Gastroesophageal sphincter (tissue), 4 donors: ENCODE measurements around the gene BOLA1. TPM values are rescaled to one million over a fixed set of nuclear protein-coding genes. Genes with fewer than 3 reads are reported as not detected.

Experiments
- ATAC-seq: fragments of 150-250 bp; one replicate; pipeline ENCODE4 v1.9.1; 2016; ENCODE audit warnings: mild to moderate bottlenecking, moderate library complexity
- H3K27ac ChIP-seq, 4 donors: fragments of 200-600 bp; sonication (generic) in 3 of 4; 1 replicate in 3 of 4; 2 replicates in 1 of 4; pipeline ENCODE4 v1.5.1; 2016 to 2019
- H3K27me3 ChIP-seq: fragments of 200-600 bp; sonication (generic); one replicate; pipeline ENCODE4 v1.5.1; 2019
- H3K36me3 ChIP-seq, 2 donors: fragments of 200-600 bp; sonication (generic); one replicate each; pipeline ENCODE4 v1.5.1; 2019; ENCODE audit warnings: control low read depth in 1 of 2
- H3K4me1 ChIP-seq, 3 donors: fragments of 200-600 bp; sonication (generic); 1 replicate in 2 of 3; 2 replicates in 1 of 3; pipeline ENCODE4 v1.5.1; 2016 to 2019; ENCODE audit warnings: control low read depth in 2 of 3
- H3K4me3 ChIP-seq, 2 donors: fragments of 200-600 bp; sonication (generic); one replicate each; pipeline ENCODE4 v1.5.1; 2019; ENCODE audit warnings: mild to moderate bottlenecking in 1 of 2, moderate library complexity in 1 of 2
- H3K9me3 ChIP-seq, 3 donors: fragments of 200-600 bp; sonication (generic); one replicate each; pipeline ENCODE4 v1.5.1; 2017 to 2019; ENCODE audit warnings: control low read depth in 2 of 3
- CTCF ChIP-seq, 4 experiments: fragments of 200-600 bp in 2 of 4; fragments of 450-650 bp in 2 of 4; sonication (generic) in 1 of 4; IDR thresholded peaks; one replicate each; pipeline ENCODE4 v1.5.1; 2017 to 2019; ENCODE audit warnings: antibody characterized with exemption in 4 of 4, mild to moderate bottlenecking in 2 of 4, moderate library complexity in 2 of 4
- EP300 ChIP-seq: sonication (generic); formaldehyde crosslinking; IDR thresholded peaks from one replicate; pipeline ENCODE4 v1.6.1; 2017; ENCODE audit warnings: antibody characterized with exemption, mild to moderate bottlenecking
- POLR2A ChIP-seq, 2 donors: fragments of 450-650 bp; IDR thresholded peaks; one replicate each; pipeline ENCODE4 v1.6.1; 2017; ENCODE audit warnings: antibody characterized with exemption in 2 of 2, mild to moderate bottlenecking in 2 of 2, moderate library complexity in 1 of 2
- POLR2AphosphoS5 ChIP-seq: sonication (generic); formaldehyde crosslinking; IDR thresholded peaks from one replicate; pipeline ENCODE4 v1.6.1; 2017; ENCODE audit warnings: antibody characterized with exemption
- WGBS, 2 donors: methylation state at CpG; one replicate each; pipeline ENCODE4 v1.1.5; 2018; ENCODE audit warnings: low coverage in 1 of 2; 5-methylcytosine and 5-hydroxymethylcytosine counted together
- total RNA-seq, 4 donors: library from RNA; depleted of rRNA; stranded (reverse); fragments of >200 nt; gene quantifications; one replicate each; pipeline ENCODE4 v1.1.0, GENCODE V29; 2016

Gene BOLA1
- total RNA-seq, 4 donors from 2014 or later = 23.9 to 46.2 (median 30.5) TPM

- Histone ChIP-seq H3K4me1 (peaks cover 4 to 31% (median 5%) of the 10 kb centered on the region in 3 donors), H3K27ac (peak overlapping the region; percentile 98 to 100 (median 100)), H3K4me3 (peak overlapping the region; percentile 83 to 94), H3K27me3 (no peaks in the 10 kb centered on the region), H3K36me3 (no peaks in the 10 kb centered on the region), H3K9me3 (no peaks in the 10 kb centered on the region)
- 1% methylated on average over 27 to 28 of the region's 28 CpGs for WGBS, 2 donors
- peak; percentile 42 for ATAC-seq
- TF ChIP-seq POLR2A (IDR thresholded peaks at IDR 0.05) (no peak), CTCF (IDR thresholded peaks at IDR 0.05) (peak; percentile 13 to 78 (median 62)), POLR2AphosphoS5 (peak; percentile 28), EP300 (no peak)
These were observed 10.9 kb upstream of the BOLA1 start for GRCh38 chr1:149888247-149888998.

GRCh38 chr1:149888999-149889289 is 10.4 kb upstream of the BOLA1 start:
- H3K9me3 ChIP-seq = no peaks in the 10 kb centered on the region
- ATAC-seq = no peak
- H3K4me1 ChIP-seq = peaks cover 4 to 26% (median 5%) of the 10 kb centered on the region in 3 donors
- no peaks in the 10 kb centered on the region for H3K36me3 ChIP-seq
- WGBS, 2 donors = 8 to 13% methylated on average over 6 of the region's 6 CpGs
- H3K27me3 ChIP-seq = no peaks in the 10 kb centered on the region
- H3K27ac ChIP-seq = peak overlapping the region; percentile 98 to 100 (median 100)
- peak overlapping the region; percentile 83 to 94 for H3K4me3 ChIP-seq
- TF ChIP-seq POLR2A (IDR thresholded peaks at IDR 0.05) = no peak
- TF ChIP-seq EP300 = no peak
- TF ChIP-seq CTCF (IDR thresholded peaks at IDR 0.05) = no peak
- TF ChIP-seq POLR2AphosphoS5 = no peak

- Histone ChIP-seq H3K36me3 (no peaks in the 10 kb centered on the region), H3K9me3 (no peaks in the 10 kb centered on the region), H3K4me1 (peaks cover 3 to 13% (median 4%) of the 10 kb centered on the region in 3 donors), H3K27me3 (no peaks in the 10 kb centered on the region), H3K27ac (no peak overlapping the region), H3K4me3 (no peak overlapping the region)
- TF ChIP-seq POLR2AphosphoS5 (no peak), POLR2A (IDR thresholded peaks at IDR 0.05) (no peak), EP300 (no peak), CTCF (IDR thresholded peaks at IDR 0.05) (no peak)
- ATAC-seq = no peak
- 100% methylated on average over 1 to 4 of the region's 4 CpGs for WGBS, 2 donors
These were observed 2.8 kb upstream of the BOLA1 start for GRCh38 chr1:149896575-149896974.

GRCh38 chr1:149903836-149904491 is 4.6 kb downstream of the BOLA1 start:
- Histone ChIP-seq H3K36me3 (peaks cover 0 to 39% of the 10 kb centered on the region in 2 donors), H3K27me3 (no peaks in the 10 kb centered on the region), H3K4me3 (no peak overlapping the region), H3K4me1 (peaks cover 3 to 13% (median 4%) of the 10 kb centered on the region in 3 donors), H3K9me3 (no peaks in the 10 kb centered on the region), H3K27ac (no peak overlapping the region)
- no peak for ATAC-seq
- TF ChIP-seq POLR2A (IDR thresholded peaks at IDR 0.05) (no peak), CTCF (IDR thresholded peaks at IDR 0.05) (no peak), POLR2AphosphoS5 (no peak), EP300 (no peak)
- 90% methylated on average over 2 of the region's 5 CpGs; no CpG with 5 or more reads in 1 of the 2 donors for WGBS, 2 donors
